Measurements from ENCODE around the gene SLC6A13. TPM values are rescaled to one million over a fixed set of nuclear protein-coding genes. Genes with fewer than 3 reads are reported as not detected.
"Not testable (repeated sequence)": the region's sequence is repeated elsewhere in the genome, so short reads cannot be mapped to it uniquely, and the experiment has no call there.

The SLC6A13 gene
- total RNA-seq, 1 donor from 2014 or later: not detected

DNA sequence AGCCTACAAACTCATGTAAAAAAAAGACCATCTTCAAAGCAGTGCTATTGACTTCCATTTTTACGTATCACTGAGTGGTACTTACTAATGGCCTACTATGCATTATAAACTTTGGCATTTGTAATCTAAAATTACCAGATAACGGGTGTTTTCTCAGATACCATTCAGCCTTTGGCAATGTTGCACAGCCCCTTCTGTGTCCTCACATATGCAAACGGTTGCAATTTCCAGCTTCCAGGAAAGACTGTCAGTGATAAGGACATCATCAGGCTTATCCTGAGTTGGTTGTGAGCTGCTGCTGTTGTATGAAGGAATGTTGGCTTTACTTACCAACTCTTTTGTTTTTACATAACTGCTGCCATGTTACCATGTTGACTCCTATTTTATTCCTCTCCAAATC is 1.6 kb upstream of the SLC6A13 start:
- DNase-seq (ENCODE audit: low spot score): no peak

GRCh38 chr12:263574-263973 is 938 bp upstream of the SLC6A13 start:
- DNase-seq (ENCODE audit: low spot score): no peak

DNA sequence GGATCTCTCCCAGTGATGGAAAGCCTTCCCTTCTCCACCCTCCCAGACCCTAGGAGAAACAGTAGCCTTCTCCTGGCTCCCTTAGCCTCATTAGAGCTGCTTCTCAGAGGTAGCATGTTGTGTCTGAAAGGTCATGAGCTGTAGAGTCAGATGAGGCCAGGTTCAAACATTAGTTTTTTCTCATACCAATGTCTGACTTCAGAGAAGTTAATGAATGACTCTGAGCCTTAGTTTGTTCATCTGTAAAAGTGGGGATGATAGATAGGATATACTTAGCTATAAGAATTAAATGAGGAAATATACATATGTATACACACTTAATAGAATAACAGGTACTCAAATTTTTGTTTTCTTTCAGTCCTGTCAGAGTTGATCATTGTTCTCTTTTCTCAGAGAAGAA is 523 bp downstream of the SLC6A13 start:
- DNase-seq (ENCODE audit: low spot score): no peak

DNA sequence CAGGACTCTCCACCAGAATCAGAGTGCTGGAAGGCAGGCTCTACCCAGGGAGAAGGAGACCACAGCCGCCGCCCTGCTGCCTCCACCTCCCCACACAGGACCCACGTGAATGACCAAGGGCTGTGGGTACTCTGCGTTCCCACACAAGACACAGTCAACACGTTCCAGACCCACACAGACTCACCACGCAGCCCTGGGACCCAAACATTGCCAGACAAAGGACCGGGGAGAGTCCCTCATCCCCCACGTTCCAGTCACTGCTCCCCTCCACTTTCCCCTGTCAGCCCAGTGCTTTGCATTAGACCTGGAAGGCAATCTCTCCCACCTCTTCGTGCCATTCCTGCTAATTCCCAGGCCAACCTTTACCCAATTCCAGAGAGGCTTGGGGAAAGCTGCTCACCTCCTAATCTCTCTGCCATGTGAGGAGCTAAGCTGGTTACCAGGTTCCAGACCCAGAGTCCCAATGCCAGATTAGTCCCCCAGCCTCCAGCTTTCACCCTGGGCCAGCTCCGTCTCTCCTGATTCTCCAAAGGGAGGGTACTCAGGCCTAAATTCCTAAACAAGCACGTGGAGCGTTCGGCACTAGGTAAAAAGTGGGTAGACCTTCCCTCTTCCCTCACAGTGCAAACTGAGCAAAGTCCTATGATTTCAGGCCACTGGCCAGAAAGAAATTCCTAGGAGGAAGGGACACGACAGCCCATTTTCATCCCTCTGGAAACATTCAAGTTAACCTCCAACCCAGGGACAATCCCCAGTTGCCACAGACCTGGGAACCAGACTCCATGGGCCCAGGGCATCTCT is 4.9 kb downstream of the SLC6A13 start:
- DNase-seq (ENCODE audit: low spot score): no peak

- DNase-seq (ENCODE audit: low spot score): no peak
Observed at GRCh38 chr12:256958-257357, 5.7 kb downstream of the SLC6A13 start.

DNA sequence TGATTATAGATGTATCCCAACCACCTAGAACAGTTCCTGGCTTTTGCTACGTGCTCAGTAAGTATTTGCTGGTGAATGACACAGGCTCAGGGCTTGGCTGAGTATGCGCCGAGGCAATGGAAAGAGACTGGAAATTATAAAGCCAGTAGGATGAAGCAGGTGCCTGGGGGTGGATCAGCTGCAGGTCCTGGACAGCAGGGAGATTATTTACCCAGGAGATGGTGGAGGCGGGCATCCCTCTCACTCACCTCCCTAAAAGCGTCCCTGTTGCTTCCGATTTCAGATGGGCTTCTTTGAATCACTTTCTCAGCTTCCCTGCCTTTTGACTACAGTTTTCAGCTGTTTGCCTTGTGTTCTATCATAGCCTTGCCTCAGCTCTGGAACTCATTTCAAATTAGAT is 6.4 kb downstream of the SLC6A13 start:
- no peak for DNase-seq (ENCODE audit: low spot score)

GRCh38 chr12:254912-255311 is 7.7 kb downstream of the SLC6A13 start:
- no peak for DNase-seq (ENCODE audit: low spot score)

- DNase-seq (ENCODE audit: low spot score): no peak
Observed at GRCh38 chr12:254039-254438, 8.6 kb downstream of the SLC6A13 start.

GRCh38 chr12:253116-253831 is 9.4 kb downstream of the SLC6A13 start:
- DNase-seq (ENCODE audit: low spot score): no peak

DNA sequence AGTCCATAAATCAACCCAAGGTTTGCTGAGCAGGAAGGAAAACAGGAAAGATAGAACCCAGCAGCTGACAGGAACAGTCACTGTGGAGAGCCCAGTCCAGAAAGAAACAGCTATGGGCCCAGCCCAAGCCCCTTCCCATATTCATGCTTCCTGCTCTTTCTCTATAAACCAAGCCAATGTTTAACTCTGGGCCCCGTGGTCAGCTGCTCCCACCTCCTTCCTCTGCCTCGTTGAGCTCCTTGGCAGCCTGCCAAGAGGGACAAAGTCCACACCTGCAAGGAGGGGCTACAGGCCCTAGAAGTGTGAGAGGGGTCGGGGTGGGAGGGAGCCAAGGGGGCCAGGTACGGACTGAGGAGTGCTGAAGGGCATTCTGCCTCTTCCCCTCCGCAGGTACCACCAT is 10.0 kb downstream of the SLC6A13 start:
- no peak for DNase-seq (ENCODE audit: low spot score)

GRCh38 chr12:247271-247670 is 15.4 kb downstream of the SLC6A13 start:
- DNase-seq (ENCODE audit: low spot score): no peak

DNA sequence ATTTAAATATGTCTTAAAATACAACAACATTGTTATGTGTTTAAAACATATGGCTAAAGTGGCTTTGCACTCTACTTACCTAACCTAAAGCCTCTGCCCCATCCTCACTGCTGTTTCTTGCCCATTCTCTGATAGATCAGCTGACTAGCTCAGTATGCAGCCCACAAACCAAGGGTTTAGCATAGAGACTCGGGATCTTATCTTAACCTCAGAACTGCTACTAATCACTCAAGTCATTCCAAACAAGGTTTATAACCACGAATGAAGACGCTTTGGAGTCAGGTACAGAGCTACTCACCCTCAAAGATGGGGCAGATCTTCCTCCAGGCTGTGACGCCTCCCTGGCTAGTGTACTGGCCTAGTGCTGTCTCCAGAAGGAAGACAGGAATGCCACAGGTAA is 19.3 kb downstream of the SLC6A13 start:
- DNase-seq (ENCODE audit: low spot score): no peak

GRCh38 chr12:242496-242895 is 20.1 kb downstream of the SLC6A13 start:
- no peak for DNase-seq (ENCODE audit: low spot score)

- DNase-seq (ENCODE audit: low spot score): no peak
Observed at GRCh38 chr12:241266-241665, 21.4 kb downstream of the SLC6A13 start.

GRCh38 chr12:240566-240965 is 22.1 kb downstream of the SLC6A13 start:
- DNase-seq (ENCODE audit: low spot score): no peak

DNA sequence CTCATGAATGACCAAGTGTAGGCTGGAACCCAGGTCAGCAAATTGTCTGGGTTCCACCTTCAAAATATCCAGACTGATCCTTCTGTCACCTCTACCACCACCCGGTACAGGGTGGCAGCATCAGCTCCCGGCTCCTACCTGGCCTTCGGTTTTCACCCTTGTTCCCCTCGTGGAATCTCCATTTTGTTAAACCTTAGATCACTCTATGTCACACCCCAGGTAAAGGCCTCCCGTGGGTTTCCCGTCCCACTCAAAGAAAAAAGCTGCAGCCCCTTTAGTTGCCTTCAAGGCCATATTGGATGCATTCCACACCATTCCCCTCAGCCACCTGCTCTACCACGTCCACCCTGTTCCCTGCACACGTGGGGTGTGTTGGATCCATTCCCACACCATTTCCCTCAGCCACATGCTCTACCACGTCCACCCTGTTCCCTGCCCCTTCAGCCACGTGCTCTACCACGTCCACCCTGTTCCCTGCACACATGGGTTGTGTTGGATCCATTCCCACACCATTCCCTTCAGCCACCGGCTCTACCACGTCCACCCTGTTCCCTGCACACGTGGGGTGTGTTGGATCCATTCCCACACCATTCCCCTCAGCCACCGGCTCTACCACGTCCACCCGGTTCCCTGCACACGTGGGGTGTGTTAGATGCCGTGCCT is 23.8 kb downstream of the SLC6A13 start:
- peak; percentile 6 for DNase-seq (ENCODE audit: low spot score)

DNA sequence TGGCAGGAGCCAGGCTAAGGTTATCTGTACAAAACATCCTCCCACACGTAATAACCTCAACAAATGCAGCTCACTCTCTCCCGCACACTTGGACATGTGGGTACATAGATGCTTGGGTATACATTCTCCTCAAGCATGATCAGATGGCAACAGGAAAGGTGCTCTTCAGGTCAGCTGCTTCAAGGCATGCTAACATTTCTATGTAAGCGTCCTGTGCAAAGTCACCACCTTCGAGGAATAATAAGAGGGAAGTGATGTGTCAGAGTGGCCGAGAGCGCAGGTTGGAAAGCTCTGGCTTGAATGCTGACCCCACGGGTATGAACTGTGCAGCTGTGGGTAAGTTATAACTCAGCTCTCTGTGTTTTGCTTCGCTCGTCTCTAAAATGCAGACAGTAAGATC is 24.5 kb downstream of the SLC6A13 start:
- DNase-seq (ENCODE audit: low spot score): no peak

GRCh38 chr12:237026-237815 is 25.4 kb downstream of the SLC6A13 start:
- no peak for DNase-seq (ENCODE audit: low spot score)

- no peak for DNase-seq (ENCODE audit: low spot score)
Observed at GRCh38 chr12:236445-236844, 26.2 kb downstream of the SLC6A13 start.

DNA sequence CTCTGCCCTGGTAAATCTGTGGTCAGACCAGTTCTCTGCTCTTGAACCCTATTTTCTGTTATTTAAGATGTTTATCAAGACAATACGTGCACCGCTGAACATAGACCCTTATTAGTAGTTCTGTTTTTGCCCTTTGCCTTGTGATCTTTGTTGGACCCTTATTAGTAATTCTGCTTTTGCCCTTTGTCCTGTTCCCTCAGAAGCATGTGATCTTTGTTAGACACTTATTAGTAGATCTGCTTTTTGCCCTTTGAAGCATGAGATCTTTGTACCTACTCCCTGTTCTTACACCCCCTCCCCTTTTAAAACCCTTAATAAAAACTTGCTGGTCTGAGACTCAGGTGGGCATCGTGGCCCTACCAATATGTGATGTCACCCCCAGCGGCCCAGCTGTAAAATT is 26.7 kb downstream of the SLC6A13 start:
- not testable (repeated sequence) for DNase-seq (ENCODE audit: low spot score)

GRCh38 chr12:234891-235415 is 27.7 kb downstream of the SLC6A13 start:
- peak; percentile 30 for DNase-seq (ENCODE audit: low spot score)

GRCh38 chr12:234019-234418 is 28.6 kb downstream of the SLC6A13 start:
- peak; percentile 6 for DNase-seq (ENCODE audit: low spot score)
